Measurements from ENCODE around the gene TMC8. TPM values are rescaled to one million over a fixed set of nuclear protein-coding genes. Genes with fewer than 3 reads are reported as not detected.

Gene TMC8
- polyA plus RNA-seq, 2 of the 4 experiments (the other 2 are of a cell fraction) = 0.14 to 0.26 TPM

DNA sequence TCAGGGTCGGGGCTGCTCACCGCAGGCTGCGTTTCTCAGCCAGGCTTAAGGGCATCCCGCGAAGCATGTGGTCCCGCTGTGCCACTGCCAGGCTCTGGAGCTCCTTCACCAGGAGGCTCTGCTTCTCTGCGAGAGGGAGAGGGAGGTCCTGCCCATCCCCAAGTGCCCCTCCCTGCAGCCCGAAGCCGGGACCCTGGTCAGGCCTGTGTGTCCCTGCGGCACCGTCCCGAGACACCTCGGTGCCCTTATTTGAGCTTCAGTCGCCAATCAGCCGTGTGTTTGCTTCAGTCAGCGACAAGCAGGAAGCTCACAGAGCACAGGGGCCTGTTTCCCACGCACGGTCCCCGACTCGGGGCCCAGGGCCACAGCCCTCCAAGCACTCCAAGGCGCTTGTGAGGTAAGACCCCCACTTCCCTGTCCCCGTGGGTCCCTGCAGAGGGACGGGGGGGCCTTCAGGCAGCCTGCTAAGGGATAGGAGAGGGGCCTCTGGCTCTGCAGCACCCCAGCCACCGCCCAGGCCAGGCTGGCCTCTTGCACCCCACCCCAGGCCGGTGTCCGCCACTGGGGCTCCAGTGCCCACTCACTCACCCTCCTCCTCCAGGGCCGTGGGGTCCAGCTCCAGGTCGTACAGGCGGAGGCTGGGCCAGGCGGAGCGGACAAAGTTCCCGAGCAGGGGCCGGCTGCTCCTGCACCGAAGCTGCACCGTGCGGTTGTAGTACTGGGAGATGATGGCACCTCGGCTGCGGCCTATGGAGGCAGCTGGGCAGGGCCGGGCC lies 5.2 kb upstream of the TMC8 start:
- FAIRE-seq = no peak
- CTCF ChIA-PET = interaction anchor here (0.6 to 13.7 kb wide), 10 partner anchors 9 to 1880 kb away, joined by 3 to 164 read pairs (median 3); no protein-coding TSS in a partner anchor

DNA sequence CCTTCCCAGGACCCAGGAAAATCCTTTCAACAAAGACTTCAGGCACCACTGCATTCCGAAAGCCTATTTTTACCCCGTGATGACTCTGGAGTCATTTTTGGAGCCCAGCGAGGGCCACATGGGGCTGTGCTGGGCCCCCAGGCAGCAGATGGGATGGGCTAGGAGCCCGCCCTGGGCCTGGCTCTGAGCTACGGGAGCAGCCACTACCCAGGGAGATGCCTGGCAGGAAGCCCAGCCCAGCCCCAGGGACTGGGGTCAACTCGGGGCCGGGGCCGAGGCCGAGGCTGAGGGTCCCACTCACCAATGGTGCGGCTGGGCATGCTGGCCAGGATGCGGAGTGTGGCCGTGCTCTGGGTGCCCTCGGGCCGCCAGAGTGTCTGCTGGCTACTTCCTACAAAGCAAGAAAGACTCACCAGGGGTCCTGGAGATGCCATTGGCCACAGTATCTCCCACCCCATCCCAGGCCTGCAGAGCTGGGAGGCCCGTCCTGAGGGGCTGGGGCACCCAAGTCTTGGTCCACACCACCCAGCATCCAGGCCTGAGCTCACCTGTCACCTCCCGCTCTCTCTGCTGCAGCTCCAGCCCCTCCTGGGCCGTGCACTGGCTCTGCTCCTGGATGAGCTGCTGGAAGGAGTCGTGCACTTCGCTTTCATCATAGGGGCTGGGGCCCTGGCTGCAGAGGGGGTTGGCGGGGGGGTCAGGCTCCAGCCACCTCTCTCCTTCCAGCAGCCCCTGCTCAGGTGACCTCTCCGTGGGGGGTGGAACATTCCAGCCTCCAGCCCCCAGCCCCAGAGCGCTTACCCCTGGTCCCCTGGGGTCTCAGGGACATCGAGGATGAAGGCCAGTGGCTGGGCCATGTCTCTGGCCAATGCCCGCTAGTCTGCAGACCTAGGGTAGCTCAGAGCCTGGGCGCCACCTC lies 4.3 kb upstream of the TMC8 start:
- no peak for DNase-seq (ENCODE audit: low read depth in 1 of 2, low spot score in 1 of 2)
- no peak overlapping the region for H3K27ac ChIP-seq
- ATAC-seq = no peak

More for the DNA sequence above, 5.2 kb upstream of the TMC8 start:
- H3K27ac ChIP-seq = no peak overlapping the region
- ATAC-seq (no peak), DNase-seq (ENCODE audit: low read depth in 1 of 2, low spot score in 1 of 2) (no peak)
- WGBS (ENCODE audit: missing lambda C conversion rate) = 89% methylated on average over 37 of the region's 39 CpGs
- no peak overlapping the region for H3K4me2 ChIP-seq
- POLR2A ChIA-PET = no interaction called here
- no peaks in the 10 kb centered on the region for H3K9me3 ChIP-seq
- H3K4me3 ChIP-seq = no peak overlapping the region
- TF ChIP-seq FOSB (CRISPR knock-in tag; IDR thresholded peaks at IDR 0.05) (no peak), RFX5 (IDR thresholded peaks at IDR 0.05) (no peak), CBX2 (IDR thresholded peaks at IDR 0.05; ENCODE audit: borderline replicate concordance, low read depth) (no peak), NR3C1 (IDR thresholded peaks at IDR 0.05) (no peak), TP53 (CRISPR knock-in tag; IDR thresholded peaks at IDR 0.05) (no peak), HOXB5 (CRISPR knock-in tag; IDR thresholded peaks at IDR 0.05) (no peak), RCOR1 (IDR thresholded peaks at IDR 0.05; ENCODE audit: low read depth, low read length) (no peak), BHLHE40 (IDR thresholded peaks at IDR 0.05; ENCODE audit: low read depth, low read length) (no peak)
- TF ChIP-seq, protein P1, sequence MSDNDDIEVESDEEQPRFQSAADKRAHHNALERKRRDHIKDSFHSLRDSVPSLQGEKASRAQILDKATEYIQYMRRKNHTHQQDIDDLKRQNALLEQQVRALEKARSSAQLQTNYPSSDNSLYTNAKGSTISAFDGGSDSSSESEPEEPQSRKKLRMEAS (IDR thresholded peaks at IDR 0.05) = no peak
- H3K4me1 ChIP-seq = peaks cover 14% of the 10 kb centered on the region

DNA sequence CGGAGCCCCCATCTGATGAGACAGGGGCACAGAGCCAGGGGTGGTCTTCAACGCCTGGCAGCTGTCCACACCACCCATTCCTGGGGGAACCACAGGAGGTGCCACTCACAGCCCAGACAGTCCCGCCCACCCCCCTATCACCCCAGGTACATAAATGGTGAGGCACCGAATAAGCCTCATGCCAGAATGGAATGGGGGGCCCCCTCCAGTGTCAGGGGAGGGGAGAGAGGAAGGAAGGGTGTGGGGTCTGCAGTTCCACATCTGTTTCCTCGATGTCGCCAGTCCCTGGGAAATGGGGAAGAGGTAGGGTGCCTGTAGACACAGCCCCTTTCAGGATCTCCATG lies 3.7 kb upstream of the TMC8 start:
- ChIA-PET CTCF (interaction anchor here (1.0 to 13.7 kb wide), 6 partner anchors 9 to 49 kb away, joined by 3 to 164 read pairs (median 16); no protein-coding TSS in a partner anchor), POLR2A (interaction anchor here (1.0 kb wide), 1 partner anchor 50 kb away, joined by 3 read pairs; no protein-coding TSS in a partner anchor)
- no peak for DNase-seq (ENCODE audit: low read depth in 1 of 2, low spot score in 1 of 2)
- WGBS (ENCODE audit: missing lambda C conversion rate) = 92% methylated on average over 4 of the region's 6 CpGs
- peaks cover 14% of the 10 kb centered on the region for H3K4me1 ChIP-seq
- peak overlapping the region; percentile 98; the same call in 2 of the 3 replicates for H3K4me2 ChIP-seq
- no peak overlapping the region for H3K4me3 ChIP-seq
- H3K9me3 ChIP-seq = no peaks in the 10 kb centered on the region
- ATAC-seq = no peak
- no peak overlapping the region; a peak in 1 of 6 replicates for H3K27ac ChIP-seq
- no peak for FAIRE-seq
- TF ChIP-seq NPAS2 (CRISPR knock-in tag; IDR thresholded peaks at IDR 0.05; ENCODE audit: borderline replicate concordance) (no peak), PHF8 (IDR thresholded peaks at IDR 0.05; ENCODE audit: borderline replicate concordance, low read depth) (no peak), HEYL (CRISPR knock-in tag; IDR thresholded peaks at IDR 0.05) (no peak), EHF (CRISPR knock-in tag; IDR thresholded peaks at IDR 0.05) (no peak), FOSB (CRISPR knock-in tag; IDR thresholded peaks at IDR 0.05) (no peak), FOSL2 (IDR thresholded peaks at IDR 0.05) (no peak), FOSL2 (CRISPR knock-in tag; IDR thresholded peaks at IDR 0.05) (no peak), POLR2A (IDR thresholded peaks at IDR 0.05; ENCODE audit: low read length) (no peak), MYC (IDR thresholded peaks at IDR 0.05; ENCODE audit: borderline replicate concordance, low read length) (no peak), KDM1A (IDR thresholded peaks at IDR 0.05; ENCODE audit: low read depth) (no peak)
- TF ChIP-seq, protein P2, sequence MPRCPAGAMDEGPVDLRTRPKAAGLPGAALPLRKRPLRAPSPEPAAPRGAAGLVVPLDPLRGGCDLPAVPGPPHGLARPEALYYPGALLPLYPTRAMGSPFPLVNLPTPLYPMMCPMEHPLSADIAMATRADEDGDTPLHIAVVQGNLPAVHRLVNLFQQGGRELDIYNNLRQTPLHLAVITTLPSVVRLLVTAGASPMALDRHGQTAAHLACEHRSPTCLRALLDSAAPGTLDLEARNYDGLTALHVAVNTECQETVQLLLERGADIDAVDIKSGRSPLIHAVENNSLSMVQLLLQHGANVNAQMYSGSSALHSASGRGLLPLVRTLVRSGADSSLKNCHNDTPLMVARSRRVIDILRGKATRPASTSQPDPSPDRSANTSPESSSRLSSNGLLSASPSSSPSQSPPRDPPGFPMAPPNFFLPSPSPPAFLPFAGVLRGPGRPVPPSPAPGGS (IDR thresholded peaks at IDR 0.05) = no peak

More for the DNA sequence above, 4.3 kb upstream of the TMC8 start:
- POLR2A ChIA-PET = interaction anchor here (1.0 kb wide), 1 partner anchor 51 kb away, joined by 3 read pairs; no protein-coding TSS in a partner anchor
- WGBS (ENCODE audit: missing lambda C conversion rate) = 91% methylated on average over 23 of the region's 25 CpGs
- no peaks in the 10 kb centered on the region for H3K9me3 ChIP-seq
- peaks cover 14% of the 10 kb centered on the region for H3K4me1 ChIP-seq
- TF ChIP-seq, protein P3, sequence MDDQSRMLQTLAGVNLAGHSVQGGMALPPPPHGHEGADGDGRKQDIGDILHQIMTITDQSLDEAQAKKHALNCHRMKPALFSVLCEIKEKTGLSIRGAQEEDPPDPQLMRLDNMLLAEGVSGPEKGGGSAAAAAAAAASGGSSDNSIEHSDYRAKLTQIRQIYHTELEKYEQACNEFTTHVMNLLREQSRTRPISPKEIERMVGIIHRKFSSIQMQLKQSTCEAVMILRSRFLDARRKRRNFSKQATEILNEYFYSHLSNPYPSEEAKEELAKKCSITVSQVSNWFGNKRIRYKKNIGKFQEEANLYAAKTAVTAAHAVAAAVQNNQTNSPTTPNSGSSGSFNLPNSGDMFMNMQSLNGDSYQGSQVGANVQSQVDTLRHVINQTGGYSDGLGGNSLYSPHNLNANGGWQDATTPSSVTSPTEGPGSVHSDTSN (IDR thresholded peaks at IDR 0.05) = no peak
- TF ChIP-seq, protein P4, sequence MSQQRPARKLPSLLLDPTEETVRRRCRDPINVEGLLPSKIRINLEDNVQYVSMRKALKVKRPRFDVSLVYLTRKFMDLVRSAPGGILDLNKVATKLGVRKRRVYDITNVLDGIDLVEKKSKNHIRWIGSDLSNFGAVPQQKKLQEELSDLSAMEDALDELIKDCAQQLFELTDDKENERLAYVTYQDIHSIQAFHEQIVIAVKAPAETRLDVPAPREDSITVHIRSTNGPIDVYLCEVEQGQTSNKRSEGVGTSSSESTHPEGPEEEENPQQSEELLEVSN (IDR thresholded peaks at IDR 0.05; ENCODE audit: borderline replicate concordance, low read depth) = no peak
- TF ChIP-seq HOXA7 (CRISPR knock-in tag; IDR thresholded peaks at IDR 0.05) (no peak), CBX8 (IDR thresholded peaks at IDR 0.05) (no peak), KDM5A (IDR thresholded peaks at IDR 0.05) (no peak), RARB (CRISPR knock-in tag; IDR thresholded peaks at IDR 0.05) (no peak)
- TF ChIP-seq, protein P5, sequence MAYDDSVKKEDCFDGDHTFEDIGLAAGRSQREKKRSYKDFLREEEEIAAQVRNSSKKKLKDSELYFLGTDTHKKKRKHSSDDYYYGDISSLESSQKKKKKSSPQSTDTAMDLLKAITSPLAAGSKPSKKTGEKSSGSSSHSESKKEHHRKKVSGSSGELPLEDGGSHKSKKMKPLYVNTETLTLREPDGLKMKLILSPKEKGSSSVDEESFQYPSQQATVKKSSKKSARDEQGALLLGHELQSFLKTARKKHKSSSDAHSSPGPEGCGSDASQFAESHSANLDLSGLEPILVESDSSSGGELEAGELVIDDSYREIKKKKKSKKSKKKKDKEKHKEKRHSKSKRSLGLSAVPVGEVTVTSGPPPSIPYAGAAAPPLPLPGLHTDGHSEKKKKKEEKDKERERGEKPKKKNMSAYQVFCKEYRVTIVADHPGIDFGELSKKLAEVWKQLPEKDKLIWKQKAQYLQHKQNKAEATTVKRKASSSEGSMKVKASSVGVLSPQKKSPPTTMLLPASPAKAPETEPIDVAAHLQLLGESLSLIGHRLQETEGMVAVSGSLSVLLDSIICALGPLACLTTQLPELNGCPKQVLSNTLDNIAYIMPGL (CRISPR knock-in tag; IDR thresholded peaks at IDR 0.05; ENCODE audit: borderline replicate concordance) = no peak
- no peak overlapping the region for H3K4me3 ChIP-seq
- H3K4me2 ChIP-seq = no peak overlapping the region
- no peak for FAIRE-seq
- CTCF ChIA-PET = interaction anchor here (0.9 to 13.7 kb wide), 8 partner anchors 13 to 306 kb away, joined by 3 to 164 read pairs (median 15); no protein-coding TSS in a partner anchor
